ES-I3 (cell line): ENCODE results near the gene INTS13.
"Not testable (repeated sequence)": the region's sequence is repeated elsewhere in the genome, so short reads cannot be mapped to it uniquely, and the experiment has no call there.

Experiments used
- H3K36me3 ChIP-seq: 2 replicates; pipeline ENCODE4 v1.6.1; 2013; ENCODE audit warnings: mild to moderate bottlenecking, low read length, control low read depth, moderate library complexity; ENCODE audit not compliant: insufficient read depth
- H3K4me1 ChIP-seq: 2 replicates; pipeline ENCODE4 v1.6.1; 2013; ENCODE audit warnings: mild to moderate bottlenecking, control low read depth, low read length; ENCODE audit not compliant: insufficient read depth
- H3K9ac ChIP-seq: 2 replicates; pipeline ENCODE4 v1.6.1; 2013; ENCODE audit warnings: low read depth, mild to moderate bottlenecking, low read length, moderate library complexity
- H3K9me3 ChIP-seq: 2 replicates; pipeline ENCODE4 v1.6.1; 2013; ENCODE audit warnings: mild to moderate bottlenecking, low read length, moderate library complexity; ENCODE audit not compliant: control insufficient read depth, insufficient read depth

Gene INTS13

DNA sequence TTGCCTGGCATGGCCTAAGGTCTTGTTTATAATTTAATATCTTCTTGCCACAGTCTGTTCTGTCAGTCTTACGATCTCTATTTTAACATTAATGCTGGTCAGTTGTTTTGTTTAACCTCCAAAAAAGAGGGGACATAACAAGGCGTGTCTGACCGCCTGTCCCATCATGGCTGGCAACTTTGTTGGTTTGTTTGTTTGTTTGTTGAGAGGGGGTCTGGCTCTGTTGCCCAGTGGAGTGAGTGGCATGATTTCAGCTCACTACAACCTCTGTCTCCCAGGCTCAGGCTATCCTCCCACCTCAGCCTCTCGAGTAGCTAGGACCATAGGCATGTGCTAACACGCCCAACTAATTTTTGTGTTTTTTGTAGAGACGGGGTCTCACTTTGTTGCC lies 68.7 kb downstream of the INTS13 start:
- Histone ChIP-seq H3K36me3 (no peaks in the 10 kb centered on the region), H3K9ac (no peak overlapping the region), H3K4me1 (peaks cover 6% of the 10 kb centered on the region), H3K9me3 (no peaks in the 10 kb centered on the region)

DNA sequence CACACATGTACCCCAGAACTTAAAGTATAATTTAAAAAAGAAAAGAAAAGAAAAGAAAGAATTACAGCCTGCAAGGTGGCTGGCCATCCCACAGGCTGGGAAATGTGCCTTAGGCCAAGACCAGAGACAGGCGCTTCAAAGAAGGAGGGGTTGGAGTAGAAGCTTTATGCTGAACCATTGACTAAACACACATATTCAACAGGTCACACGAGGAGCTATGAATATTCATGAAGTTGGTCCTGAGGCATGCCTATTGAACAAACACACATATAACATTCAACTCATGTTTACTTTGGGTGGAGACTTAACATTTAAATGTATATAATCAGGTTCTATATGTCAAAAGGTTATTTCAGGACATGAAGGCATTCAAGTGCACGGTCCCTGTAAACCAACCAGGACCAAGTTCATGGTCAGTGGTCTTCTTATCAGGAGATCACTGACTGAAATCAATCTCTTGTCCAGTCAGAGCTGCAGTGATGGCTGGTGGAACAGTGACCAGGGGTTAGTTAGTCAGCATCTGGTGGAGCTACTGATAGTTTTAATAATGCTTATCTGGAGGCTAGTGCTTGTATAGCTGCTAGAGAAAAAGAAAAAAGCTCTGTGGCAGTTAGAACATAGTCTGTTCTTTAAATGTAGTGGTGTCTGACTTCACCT lies 69.2 kb downstream of the INTS13 start:
- Histone ChIP-seq H3K9me3 (no peaks in the 10 kb centered on the region), H3K9ac (no peak overlapping the region)

DNA sequence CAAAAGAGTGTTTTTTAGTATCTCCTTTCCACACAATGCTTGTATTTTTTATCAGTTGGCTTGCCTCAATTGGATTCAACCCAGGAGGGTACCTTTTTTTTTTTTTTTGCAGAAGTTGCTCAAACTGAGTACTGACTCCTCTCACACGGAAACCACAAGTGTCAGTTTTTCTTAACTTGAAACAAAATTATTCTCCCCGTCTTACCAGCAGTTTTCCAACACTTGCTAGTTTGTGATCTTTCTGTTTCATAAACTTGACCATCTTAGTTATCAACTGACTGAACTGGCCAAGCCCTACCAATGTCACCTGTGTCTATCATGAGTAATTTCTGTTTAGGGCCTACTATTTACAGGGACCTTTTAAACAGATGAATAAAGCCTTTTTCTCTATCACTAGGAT lies 70.7 kb downstream of the INTS13 start:
- no peak overlapping the region for H3K9ac ChIP-seq

More for the DNA sequence above, 69.2 kb downstream of the INTS13 start:
- peaks cover 6% of the 10 kb centered on the region for H3K4me1 ChIP-seq
- no peaks in the 10 kb centered on the region for H3K36me3 ChIP-seq

DNA sequence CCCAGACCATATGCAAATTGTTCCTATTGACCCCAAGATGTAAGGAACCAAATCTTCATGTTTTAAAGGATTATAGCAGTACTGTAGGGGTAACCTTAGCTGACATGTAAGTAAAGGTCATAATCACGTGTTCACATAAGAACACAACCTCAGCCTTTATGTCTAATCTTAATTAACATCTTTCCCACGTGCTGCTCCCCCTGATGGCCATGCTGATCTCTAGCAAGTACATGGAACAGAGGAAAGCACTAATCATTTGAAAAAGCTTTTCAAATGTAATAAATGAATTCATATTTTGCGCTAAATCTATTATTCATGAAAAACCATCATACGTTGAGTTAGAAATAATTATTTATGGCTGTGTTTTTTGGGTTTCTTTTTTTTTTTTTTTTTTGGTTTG lies 74.3 kb downstream of the INTS13 start:
- Histone ChIP-seq H3K9me3 (no peaks in the 10 kb centered on the region), H3K36me3 (no peaks in the 10 kb centered on the region), H3K4me1 (peaks cover 3% of the 10 kb centered on the region; the same call in 1 of the 2 replicates), H3K9ac (no peak overlapping the region)

More for the DNA sequence above, 70.7 kb downstream of the INTS13 start:
- H3K4me1 ChIP-seq: peaks cover 6% of the 10 kb centered on the region
- no peaks in the 10 kb centered on the region for H3K9me3 ChIP-seq
- H3K36me3 ChIP-seq: no peaks in the 10 kb centered on the region

- not testable (repeated sequence) for H3K9me3 ChIP-seq, H3K36me3 ChIP-seq, H3K4me1 ChIP-seq, H3K9ac ChIP-seq
Measured at GRCh38 chr12:26862787-26863186, 75.0 kb downstream of the INTS13 start.

DNA sequence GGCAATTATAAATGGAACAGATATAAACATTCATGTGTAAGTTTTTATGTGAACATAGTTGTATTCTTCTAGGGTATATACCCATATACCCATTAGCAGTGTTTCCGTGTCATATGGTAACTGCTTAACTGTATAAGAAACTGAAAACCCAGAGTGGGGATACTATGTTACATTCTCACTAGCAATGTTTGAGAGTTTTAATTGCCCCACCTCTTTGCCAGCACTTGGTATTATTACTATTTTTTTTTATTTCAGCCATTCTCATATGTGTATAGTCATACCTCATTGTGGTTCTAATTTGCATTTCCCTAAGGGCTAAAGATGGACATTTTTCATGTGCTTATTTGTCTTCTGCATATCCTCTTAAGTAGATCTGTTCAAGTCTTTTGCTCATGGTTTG lies 76.1 kb downstream of the INTS13 start:
- peaks cover 11% of the 10 kb centered on the region; the same call in 1 of the 2 replicates for H3K4me1 ChIP-seq
- H3K9ac ChIP-seq: no peak overlapping the region
- no peaks in the 10 kb centered on the region for H3K9me3 ChIP-seq
- H3K36me3 ChIP-seq: no peaks in the 10 kb centered on the region

DNA sequence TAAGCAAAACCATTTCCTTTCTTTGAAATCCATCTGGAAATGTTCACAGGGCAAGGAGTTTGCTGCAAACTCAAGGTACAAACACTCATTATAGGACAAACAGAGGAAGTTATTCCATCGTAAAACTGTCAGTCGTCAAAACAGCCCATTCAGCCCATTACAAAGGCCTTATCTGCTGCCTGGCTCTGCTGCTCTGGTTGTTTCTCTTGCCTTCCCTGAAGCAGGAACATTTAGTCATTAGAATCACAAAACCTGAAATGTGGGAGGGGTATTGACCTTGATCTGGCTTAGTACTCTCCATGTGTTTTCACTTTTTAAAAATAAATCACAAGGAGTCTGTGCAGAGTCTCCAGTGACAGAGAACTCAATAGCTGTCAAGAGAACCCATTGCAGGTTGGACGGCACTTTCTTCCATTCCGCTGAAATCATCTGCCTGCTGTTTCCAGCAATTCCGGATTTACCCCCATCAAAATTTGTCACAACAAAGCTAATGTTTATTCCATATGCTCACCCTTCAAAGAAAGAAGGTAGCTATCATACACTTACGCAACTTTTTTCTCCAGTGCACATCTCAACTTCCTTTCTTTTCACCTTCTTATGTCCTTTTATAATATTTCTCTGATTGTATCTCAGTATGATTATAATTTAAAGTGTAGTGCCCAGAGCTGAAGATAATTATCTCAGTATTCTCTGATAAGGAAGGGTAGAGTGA lies 80.2 kb downstream of the INTS13 start:
- Histone ChIP-seq H3K4me1 (peaks cover 11% of the 10 kb centered on the region; the same call in 1 of the 2 replicates), H3K9me3 (no peaks in the 10 kb centered on the region), H3K36me3 (no peaks in the 10 kb centered on the region), H3K9ac (no peak overlapping the region)

DNA sequence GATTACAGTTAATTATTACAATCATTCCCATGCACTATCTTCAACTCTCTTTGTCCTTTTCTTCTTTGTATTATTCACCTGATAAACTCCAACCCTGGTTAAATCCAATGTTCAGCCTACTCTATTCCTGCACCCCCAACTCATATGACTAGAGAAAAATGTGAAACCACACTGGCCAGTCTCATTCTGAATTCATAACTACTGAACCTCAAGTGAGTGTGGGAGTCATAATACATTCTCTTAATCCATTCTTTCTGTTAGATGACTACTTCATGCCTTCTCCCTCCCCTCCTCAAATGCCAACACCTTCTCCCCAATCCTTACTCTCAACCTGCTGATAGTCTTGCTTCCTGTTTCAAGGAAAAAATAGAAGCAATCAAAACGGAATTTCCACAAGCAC lies 82.4 kb downstream of the INTS13 start:
- H3K36me3 ChIP-seq: no peaks in the 10 kb centered on the region
- H3K9ac ChIP-seq: no peak overlapping the region
- H3K9me3 ChIP-seq: no peaks in the 10 kb centered on the region
- H3K4me1 ChIP-seq: peaks cover 11% of the 10 kb centered on the region; the same call in 1 of the 2 replicates
